Peyer's patch (tissue), 4 donors: Measurements from ENCODE around the gene KIF4B. TPM values are rescaled to one million over a fixed set of nuclear protein-coding genes. Genes with fewer than 3 reads are reported as not detected.

Experiments
- DNase-seq, 3 donors: peaks; one replicate each; pipeline ENCODE4 v3.0.0-alpha.2; 2017 to 2019
- H3K27ac ChIP-seq, 4 donors: fragments of 200-600 bp; sonication (generic); one replicate each; pipeline ENCODE4 v1.5.1; 2016 to 2019
- H3K27me3 ChIP-seq, 2 donors: fragments of 200-600 bp; sonication (generic); one replicate each; pipeline ENCODE4 v1.5.1; 2019
- H3K36me3 ChIP-seq, 3 donors: fragments of 200-600 bp; sonication (generic); one replicate each; pipeline ENCODE4 v1.5.1; 2016 to 2019
- H3K4me1 ChIP-seq, 4 donors: fragments of 200-600 bp; sonication (generic); one replicate each; pipeline ENCODE4 v1.5.1; 2016 to 2019
- H3K4me3 ChIP-seq, 4 donors: fragments of 200-600 bp; sonication (generic); 1 replicate in 3 of 4; 2 replicates in 1 of 4; pipeline ENCODE4 v1.5.1; 2016 to 2019; ENCODE audit warnings: mild to moderate bottlenecking in 1 of 4
- H3K9me3 ChIP-seq, 4 donors: fragments of 200-600 bp; sonication (generic); one replicate each; pipeline ENCODE4 v1.5.1; 2016 to 2019; ENCODE audit warnings: mild to moderate bottlenecking in 1 of 4
- POLR2A ChIP-seq, 2 donors: fragments of 450-650 bp; IDR thresholded peaks; one replicate each; pipeline ENCODE4 v1.5.1; 2017; ENCODE audit warnings: antibody characterized with exemption in 2 of 2, mild to moderate bottlenecking in 2 of 2, moderate library complexity in 2 of 2
- total RNA-seq, 4 donors: library from RNA; depleted of rRNA; stranded (reverse); fragments of >200 nt; gene quantifications; one replicate each; pipeline ENCODE4 v1.1.0, GENCODE V29; 2016
- TF ChIP-seq, protein P1 (sequence below), 6 experiments: fragments of 450-650 bp in 4 of 6; fragments of 200-600 bp in 2 of 6; sonication (generic) in 1 of 6; IDR thresholded peaks; one replicate each; pipeline ENCODE4 v1.5.1; 2017 to 2019; ENCODE audit warnings: antibody characterized with exemption in 6 of 6, mild to moderate bottlenecking in 3 of 6, moderate library complexity in 1 of 6

The KIF4B gene
- total RNA-seq, 4 donors from 2014 or later = not detected

DNA sequence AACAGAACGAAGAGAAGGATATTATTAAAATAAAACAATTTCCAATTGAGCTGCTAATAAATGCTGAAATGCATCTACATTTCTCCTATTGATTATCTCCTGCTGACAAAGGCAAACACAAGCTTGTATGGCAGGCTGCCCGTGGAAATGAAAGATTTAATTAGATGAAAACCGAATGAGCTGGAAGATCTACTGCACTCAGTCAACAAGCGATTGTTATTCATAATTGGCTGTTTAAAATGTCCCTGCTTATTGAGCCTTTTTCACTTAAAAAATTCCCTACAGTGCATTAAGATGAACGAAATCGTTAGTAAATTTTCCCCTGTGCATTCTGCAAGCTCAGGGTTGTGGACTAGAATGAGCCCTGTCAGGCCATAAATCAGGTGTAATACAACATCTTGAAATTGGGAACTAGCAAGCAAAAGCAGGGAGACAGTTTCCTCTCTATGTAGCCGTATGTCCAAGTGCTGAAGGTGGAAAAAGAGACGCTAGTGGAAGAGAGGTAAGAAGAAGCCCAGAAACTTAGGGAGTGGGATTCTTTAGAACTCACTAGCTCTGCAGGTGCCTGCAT lies 28.5 kb upstream of the KIF4B start:
- no peaks in the 10 kb centered on the region for H3K9me3 ChIP-seq
- H3K36me3 ChIP-seq = no peaks in the 10 kb centered on the region
- H3K27me3 ChIP-seq = no peaks in the 10 kb centered on the region
- H3K4me3 ChIP-seq = no peak overlapping the region
- TF ChIP-seq, protein P1, sequence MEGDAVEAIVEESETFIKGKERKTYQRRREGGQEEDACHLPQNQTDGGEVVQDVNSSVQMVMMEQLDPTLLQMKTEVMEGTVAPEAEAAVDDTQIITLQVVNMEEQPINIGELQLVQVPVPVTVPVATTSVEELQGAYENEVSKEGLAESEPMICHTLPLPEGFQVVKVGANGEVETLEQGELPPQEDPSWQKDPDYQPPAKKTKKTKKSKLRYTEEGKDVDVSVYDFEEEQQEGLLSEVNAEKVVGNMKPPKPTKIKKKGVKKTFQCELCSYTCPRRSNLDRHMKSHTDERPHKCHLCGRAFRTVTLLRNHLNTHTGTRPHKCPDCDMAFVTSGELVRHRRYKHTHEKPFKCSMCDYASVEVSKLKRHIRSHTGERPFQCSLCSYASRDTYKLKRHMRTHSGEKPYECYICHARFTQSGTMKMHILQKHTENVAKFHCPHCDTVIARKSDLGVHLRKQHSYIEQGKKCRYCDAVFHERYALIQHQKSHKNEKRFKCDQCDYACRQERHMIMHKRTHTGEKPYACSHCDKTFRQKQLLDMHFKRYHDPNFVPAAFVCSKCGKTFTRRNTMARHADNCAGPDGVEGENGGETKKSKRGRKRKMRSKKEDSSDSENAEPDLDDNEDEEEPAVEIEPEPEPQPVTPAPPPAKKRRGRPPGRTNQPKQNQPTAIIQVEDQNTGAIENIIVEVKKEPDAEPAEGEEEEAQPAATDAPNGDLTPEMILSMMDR (IDR thresholded peaks at IDR 0.05) = no peak
- TF ChIP-seq POLR2A (IDR thresholded peaks at IDR 0.05) = no peak
- no peak overlapping the region for H3K27ac ChIP-seq
- no peak for DNase-seq
- no peaks in the 10 kb centered on the region for H3K4me1 ChIP-seq

DNA sequence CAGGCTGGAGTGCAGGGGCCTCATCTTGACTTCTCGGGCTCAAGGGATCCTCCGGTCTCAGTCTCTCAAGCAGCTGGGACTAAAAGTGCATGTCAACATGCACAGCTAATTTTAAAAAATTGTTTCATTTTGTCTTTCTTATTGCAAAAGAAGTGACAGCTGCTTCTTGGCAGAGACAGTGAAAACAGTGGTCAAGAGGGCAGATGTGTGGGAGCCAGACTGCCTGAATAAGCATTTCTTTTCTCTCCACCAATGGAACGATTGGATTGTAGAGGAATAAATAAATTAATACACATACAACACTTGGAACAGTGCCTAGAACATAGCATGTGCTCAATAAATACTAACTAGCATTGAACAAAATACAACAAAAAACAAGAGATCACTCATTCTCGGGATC lies 27.4 kb upstream of the KIF4B start:
- H3K4me3 ChIP-seq = no peak overlapping the region
- H3K36me3 ChIP-seq = no peaks in the 10 kb centered on the region
- no peaks in the 10 kb centered on the region for H3K9me3 ChIP-seq
- no peak for DNase-seq
- H3K27ac ChIP-seq = no peak overlapping the region
- H3K27me3 ChIP-seq = no peaks in the 10 kb centered on the region
- no peak for TF ChIP-seq POLR2A (IDR thresholded peaks at IDR 0.05)
- TF ChIP-seq, protein P1 (IDR thresholded peaks at IDR 0.05) = no peak
- H3K4me1 ChIP-seq = no peaks in the 10 kb centered on the region

DNA sequence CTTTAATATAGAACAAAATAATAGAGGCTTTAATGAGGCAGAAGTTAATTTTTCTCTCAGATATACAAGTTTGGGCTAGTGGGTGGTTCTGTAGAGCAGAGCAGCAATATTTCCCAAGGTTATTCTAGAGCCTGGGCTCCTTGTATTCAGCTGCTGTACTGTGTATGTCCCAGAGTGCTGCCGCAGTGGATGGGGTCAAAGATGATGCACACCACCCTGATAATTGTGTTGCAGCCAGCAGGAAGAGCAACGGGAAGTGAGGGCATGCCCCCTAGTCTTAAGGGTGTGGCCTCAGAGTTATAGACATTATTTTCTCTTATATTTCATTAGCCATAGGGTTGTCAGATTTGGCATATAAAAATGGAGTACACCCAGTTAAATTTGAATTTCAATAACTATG lies 23.9 kb upstream of the KIF4B start:
- no peak for DNase-seq
- H3K36me3 ChIP-seq = no peaks in the 10 kb centered on the region
- H3K27me3 ChIP-seq = no peaks in the 10 kb centered on the region
- no peak overlapping the region for H3K4me3 ChIP-seq
- no peak overlapping the region for H3K27ac ChIP-seq
- H3K9me3 ChIP-seq = no peaks in the 10 kb centered on the region
- TF ChIP-seq, protein P1 (IDR thresholded peaks at IDR 0.05) = no peak
- no peak for TF ChIP-seq POLR2A (IDR thresholded peaks at IDR 0.05)
- no peaks in the 10 kb centered on the region for H3K4me1 ChIP-seq

DNA sequence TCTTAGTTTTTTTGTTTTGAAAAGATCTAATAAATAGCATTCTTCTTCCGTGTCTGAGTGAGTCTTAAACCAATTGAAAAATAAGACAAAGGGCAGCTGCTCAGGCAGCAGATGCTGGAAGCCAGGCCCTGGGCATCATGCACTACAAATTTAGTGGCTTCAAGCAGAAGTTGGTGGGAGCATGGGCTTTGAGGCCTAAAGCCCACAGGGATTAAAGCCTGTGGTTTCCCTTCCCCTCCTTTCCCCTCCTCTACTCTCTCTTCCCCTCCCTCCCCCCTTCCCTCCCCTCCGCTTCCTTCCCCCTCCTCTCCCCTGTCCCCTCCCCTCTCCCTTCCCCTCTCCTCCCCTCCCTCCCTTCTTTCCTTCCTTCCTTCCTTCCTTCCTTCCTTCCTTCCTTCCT lies 20.1 kb upstream of the KIF4B start:
- Histone ChIP-seq H3K9me3 (no peaks in the 10 kb centered on the region), H3K36me3 (no peaks in the 10 kb centered on the region), H3K4me1 (no peaks in the 10 kb centered on the region), H3K27me3 (no peaks in the 10 kb centered on the region), H3K27ac (no peak overlapping the region), H3K4me3 (no peak overlapping the region)
- TF ChIP-seq POLR2A (IDR thresholded peaks at IDR 0.05) = no peak
- TF ChIP-seq, protein P1 (IDR thresholded peaks at IDR 0.05) = no peak
- DNase-seq = no peak

DNA sequence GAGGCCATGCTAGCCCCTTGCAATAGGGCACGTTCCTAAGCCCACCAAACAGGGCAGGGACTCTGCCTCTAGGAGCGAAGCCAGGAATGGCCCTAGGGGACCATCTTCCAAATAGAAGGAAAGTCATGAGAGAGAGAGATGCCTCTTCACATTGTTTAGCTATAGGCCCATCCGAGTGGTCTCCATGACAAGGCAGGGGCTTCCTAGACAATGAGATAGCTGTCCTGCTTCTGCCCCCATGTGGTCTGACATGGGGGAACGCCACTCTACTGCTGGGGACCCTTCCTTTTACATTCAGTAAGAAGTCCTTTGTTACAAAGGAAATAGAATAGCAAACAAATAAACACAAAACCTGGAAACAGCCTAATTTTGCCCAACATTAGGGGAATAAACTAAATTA lies 17.9 kb upstream of the KIF4B start:
- Histone ChIP-seq H3K27me3 (no peaks in the 10 kb centered on the region), H3K4me3 (no peak overlapping the region), H3K4me1 (no peaks in the 10 kb centered on the region), H3K36me3 (no peaks in the 10 kb centered on the region), H3K27ac (no peak overlapping the region), H3K9me3 (no peaks in the 10 kb centered on the region)
- TF ChIP-seq, protein P1 (IDR thresholded peaks at IDR 0.05) = no peak
- TF ChIP-seq POLR2A (IDR thresholded peaks at IDR 0.05) = no peak
- no peak for DNase-seq

DNA sequence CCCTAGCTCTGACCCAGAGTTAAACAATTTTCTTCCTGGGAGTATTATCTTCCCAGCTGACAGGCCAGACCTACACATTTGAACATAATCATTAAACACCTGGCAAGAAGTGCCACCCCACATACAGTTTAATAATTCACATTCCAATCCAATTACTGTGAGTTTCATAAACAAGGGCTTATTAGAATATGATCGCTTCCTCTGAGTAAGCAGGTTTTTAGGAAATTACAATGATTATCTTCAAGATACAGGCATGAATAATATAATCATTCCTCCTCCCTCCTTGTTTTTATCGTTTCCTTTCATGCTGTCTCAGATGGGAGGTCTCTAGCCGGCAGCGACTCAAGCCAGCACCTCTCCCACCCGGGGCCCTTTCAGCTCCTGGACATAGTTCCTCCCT lies 15.8 kb upstream of the KIF4B start:
- TF ChIP-seq POLR2A (IDR thresholded peaks at IDR 0.05) = no peak
- TF ChIP-seq, protein P1 (IDR thresholded peaks at IDR 0.05) = no peak
- no peak for DNase-seq
- H3K4me3 ChIP-seq = no peak overlapping the region

More for the DNA sequence above, 15.8 kb upstream of the KIF4B start:
- Histone ChIP-seq H3K27me3 (no peaks in the 10 kb centered on the region), H3K4me1 (no peaks in the 10 kb centered on the region), H3K27ac (no peak overlapping the region), H3K9me3 (no peaks in the 10 kb centered on the region), H3K36me3 (no peaks in the 10 kb centered on the region)
